Gastrocnemius medialis (tissue), 4 donors: ENCODE results near the gene NTM. TPM values are rescaled to one million over a fixed set of nuclear protein-coding genes. Genes with fewer than 3 reads are reported as not detected.

Source experiments
- ATAC-seq, 2 donors: fragments of 150-250 bp; one replicate each; pipeline ENCODE4 v1.9.1; 2016
- DNase-seq, 2 donors: peaks; one replicate each; pipeline ENCODE4 v3.0.0-alpha.2; 2019
- H3K27ac ChIP-seq, 4 donors: fragments of 200-600 bp; sonication (generic); 1 replicate in 1 of 4; 2 replicates in 3 of 4; pipeline ENCODE4 v1.5.1; 2016 to 2018; ENCODE audit warnings: mild to moderate bottlenecking in 2 of 4, moderate library complexity in 1 of 4
- H3K27me3 ChIP-seq, 3 donors: fragments of 200-600 bp; sonication (generic) in 2 of 3; 1 replicate in 1 of 3; 2 replicates in 2 of 3; pipeline versions ENCODE4 v1.5.1 to v1.6.0; 2016 to 2019; ENCODE audit warnings: mild to moderate bottlenecking in 1 of 3, moderate library complexity in 1 of 3
- H3K36me3 ChIP-seq, 2 donors: fragments of 200-600 bp; sonication (generic) in 1 of 2; one replicate each; pipeline ENCODE4 v1.5.1; 2017 to 2018
- H3K4me1 ChIP-seq, 2 donors: fragments of 200-600 bp; sonication (generic) in 1 of 2; one replicate each; pipeline ENCODE4 v1.5.1; 2016 to 2017; ENCODE audit warnings: mild to moderate bottlenecking in 2 of 2
- H3K4me3 ChIP-seq, 4 donors: fragments of 200-600 bp; sonication (generic) in 3 of 4; 1 replicate in 1 of 4; 2 replicates in 3 of 4; pipeline ENCODE4 v1.5.1; 2016 to 2019; ENCODE audit warnings: mild to moderate bottlenecking in 2 of 4
- H3K9me3 ChIP-seq, 3 donors: fragments of 200-600 bp; sonication (generic) in 2 of 3; 1 replicate in 1 of 3; 2 replicates in 2 of 3; pipeline ENCODE4 v1.5.1; 2016 to 2019
- POLR2A ChIP-seq, 2 donors: fragments of 450-650 bp; IDR thresholded peaks; one replicate each; pipeline ENCODE4 v1.6.1; 2017; ENCODE audit warnings: antibody characterized with exemption in 2 of 2, mild to moderate bottlenecking in 2 of 2, moderate library complexity in 2 of 2
- in situ Hi-C, 4 donors: fragments of 200-750 bp; cut with MboI; loops; one replicate each; pipeline versions ENCODE4 v1.15.0 to v1.8.0; 2017; ENCODE audit warnings: low sequenced_read_pairs in 4 of 4
- intact Hi-C: fragments of 100-400 bp; cut with DNase I; formaldehyde crosslinking; loops from one replicate; pipeline ENCODE4 v1.15.1; 2023; ENCODE audit warnings: low total_unique reads
- total RNA-seq, 4 donors: library from RNA; depleted of rRNA; stranded (reverse); fragments of >200 nt; gene quantifications; one replicate each; pipeline versions ENCODE4 v1.1.0 to v1.2.3, GENCODE V29; 2016
- TF ChIP-seq, protein P1 (sequence below), 5 experiments: fragments of 450-650 bp in 3 of 5; fragments of 200-600 bp in 2 of 5; sonication (generic) in 2 of 5; IDR thresholded peaks in 4 of 5; conservative IDR thresholded peaks in 1 of 5; 1 replicate in 4 of 5; 2 replicates in 1 of 5; pipeline ENCODE4 v1.5.1; 2016 to 2019; ENCODE audit warnings: antibody characterized with exemption in 5 of 5, mild to moderate bottlenecking in 3 of 5, moderate library complexity in 3 of 5

NTM gene
- total RNA-seq, 4 donors from 2014 or later: 0.69 TPM; not detected in 3

DNA sequence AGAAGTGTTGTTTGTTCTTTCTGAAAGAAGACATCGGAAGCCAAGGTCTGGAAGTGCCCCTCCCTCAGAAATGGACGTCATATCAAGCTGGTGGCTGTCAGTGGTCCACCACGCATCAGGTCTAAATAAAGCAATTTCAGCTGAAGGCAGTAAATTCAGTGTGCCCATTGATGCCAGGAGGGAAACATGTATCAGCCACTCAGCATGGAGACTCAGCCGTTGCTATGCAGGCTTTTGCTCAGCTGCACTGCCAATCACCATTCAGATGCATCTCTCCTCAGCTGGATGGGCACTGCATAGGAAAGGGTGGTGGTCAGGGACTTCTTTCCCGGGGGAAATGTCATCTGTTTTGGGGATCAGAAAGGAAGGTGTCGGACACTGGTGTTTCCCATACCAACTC lies 878.2 kb downstream of the NTM start:
- intact Hi-C loops (no loop called here), in situ Hi-C loops (no loop called here)
- no peak overlapping the region for H3K27ac ChIP-seq
- no peaks in the 10 kb centered on the region for H3K4me1 ChIP-seq
- H3K4me3 ChIP-seq: no peak overlapping the region
- no peak for DNase-seq
- no peak for ATAC-seq
- no peaks in the 10 kb centered on the region for H3K36me3 ChIP-seq
- H3K9me3 ChIP-seq: no peaks in the 10 kb centered on the region
- H3K27me3 ChIP-seq: no peaks in the 10 kb centered on the region
- TF ChIP-seq, protein P1, sequence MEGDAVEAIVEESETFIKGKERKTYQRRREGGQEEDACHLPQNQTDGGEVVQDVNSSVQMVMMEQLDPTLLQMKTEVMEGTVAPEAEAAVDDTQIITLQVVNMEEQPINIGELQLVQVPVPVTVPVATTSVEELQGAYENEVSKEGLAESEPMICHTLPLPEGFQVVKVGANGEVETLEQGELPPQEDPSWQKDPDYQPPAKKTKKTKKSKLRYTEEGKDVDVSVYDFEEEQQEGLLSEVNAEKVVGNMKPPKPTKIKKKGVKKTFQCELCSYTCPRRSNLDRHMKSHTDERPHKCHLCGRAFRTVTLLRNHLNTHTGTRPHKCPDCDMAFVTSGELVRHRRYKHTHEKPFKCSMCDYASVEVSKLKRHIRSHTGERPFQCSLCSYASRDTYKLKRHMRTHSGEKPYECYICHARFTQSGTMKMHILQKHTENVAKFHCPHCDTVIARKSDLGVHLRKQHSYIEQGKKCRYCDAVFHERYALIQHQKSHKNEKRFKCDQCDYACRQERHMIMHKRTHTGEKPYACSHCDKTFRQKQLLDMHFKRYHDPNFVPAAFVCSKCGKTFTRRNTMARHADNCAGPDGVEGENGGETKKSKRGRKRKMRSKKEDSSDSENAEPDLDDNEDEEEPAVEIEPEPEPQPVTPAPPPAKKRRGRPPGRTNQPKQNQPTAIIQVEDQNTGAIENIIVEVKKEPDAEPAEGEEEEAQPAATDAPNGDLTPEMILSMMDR (IDR thresholded peaks at IDR 0.05 in 4 of 5, conservative IDR thresholded peaks at IDR 0.05 in 1 of 5): no peak
- TF ChIP-seq POLR2A (IDR thresholded peaks at IDR 0.05): no peak

DNA sequence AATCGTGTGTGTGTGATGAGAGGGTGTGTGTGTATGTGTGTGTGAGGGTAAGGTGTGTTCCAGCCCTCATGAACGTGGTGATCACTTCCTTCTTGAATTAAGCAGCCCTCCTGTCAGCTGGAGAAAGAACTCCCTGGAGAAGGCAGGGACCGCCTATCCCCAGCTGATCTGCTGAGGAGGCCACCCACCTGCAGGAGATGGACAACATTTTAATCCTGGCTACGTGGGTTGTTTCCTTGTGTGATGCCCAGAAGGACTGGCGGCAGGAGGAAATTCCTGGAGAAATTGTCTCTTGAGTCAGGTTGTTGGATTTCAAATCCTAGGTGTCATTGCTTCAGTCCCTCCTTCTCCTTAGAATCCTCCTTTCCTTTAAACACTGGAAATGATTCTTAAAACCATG lies 878.8 kb downstream of the NTM start:
- in situ Hi-C loops (no loop called here), intact Hi-C loops (no loop called here)
- Histone ChIP-seq H3K36me3 (no peaks in the 10 kb centered on the region), H3K27me3 (no peaks in the 10 kb centered on the region), H3K4me3 (no peak overlapping the region), H3K27ac (no peak overlapping the region), H3K9me3 (no peaks in the 10 kb centered on the region), H3K4me1 (no peaks in the 10 kb centered on the region)
- no peak for ATAC-seq
- TF ChIP-seq, protein P1 (IDR thresholded peaks at IDR 0.05 in 4 of 5, conservative IDR thresholded peaks at IDR 0.05 in 1 of 5): no peak
- no peak for TF ChIP-seq POLR2A (IDR thresholded peaks at IDR 0.05)
- DNase-seq: no peak

DNA sequence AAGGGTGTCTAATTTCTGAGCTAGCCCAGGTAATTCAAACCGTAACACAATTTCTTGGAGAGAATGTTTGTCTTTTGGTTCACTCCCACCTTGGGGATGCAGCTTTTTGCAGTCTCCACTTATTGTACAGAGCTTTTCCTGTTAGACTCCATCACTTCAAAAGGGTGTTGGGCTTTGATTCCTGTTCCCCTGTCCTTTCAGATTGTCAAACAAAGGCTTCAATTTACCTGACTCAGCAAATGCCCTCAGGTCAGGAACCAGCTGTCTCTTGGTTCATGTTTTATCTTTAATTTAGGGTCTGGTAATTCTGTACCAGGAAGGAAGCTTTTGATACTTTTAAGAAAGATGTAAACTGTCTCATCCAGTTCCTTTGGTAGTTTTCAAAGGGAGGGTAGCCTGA lies 880.6 kb downstream of the NTM start:
- in situ Hi-C loops: no loop called here
- Histone ChIP-seq H3K9me3 (no peaks in the 10 kb centered on the region), H3K4me1 (no peaks in the 10 kb centered on the region), H3K27me3 (no peaks in the 10 kb centered on the region), H3K27ac (no peak overlapping the region), H3K4me3 (no peak overlapping the region), H3K36me3 (no peaks in the 10 kb centered on the region)
- ATAC-seq (no peak), DNase-seq (no peak)
- TF ChIP-seq, protein P1 (IDR thresholded peaks at IDR 0.05 in 4 of 5, conservative IDR thresholded peaks at IDR 0.05 in 1 of 5): no peak
- TF ChIP-seq POLR2A (IDR thresholded peaks at IDR 0.05): no peak
- intact Hi-C loops: no loop called here

DNA sequence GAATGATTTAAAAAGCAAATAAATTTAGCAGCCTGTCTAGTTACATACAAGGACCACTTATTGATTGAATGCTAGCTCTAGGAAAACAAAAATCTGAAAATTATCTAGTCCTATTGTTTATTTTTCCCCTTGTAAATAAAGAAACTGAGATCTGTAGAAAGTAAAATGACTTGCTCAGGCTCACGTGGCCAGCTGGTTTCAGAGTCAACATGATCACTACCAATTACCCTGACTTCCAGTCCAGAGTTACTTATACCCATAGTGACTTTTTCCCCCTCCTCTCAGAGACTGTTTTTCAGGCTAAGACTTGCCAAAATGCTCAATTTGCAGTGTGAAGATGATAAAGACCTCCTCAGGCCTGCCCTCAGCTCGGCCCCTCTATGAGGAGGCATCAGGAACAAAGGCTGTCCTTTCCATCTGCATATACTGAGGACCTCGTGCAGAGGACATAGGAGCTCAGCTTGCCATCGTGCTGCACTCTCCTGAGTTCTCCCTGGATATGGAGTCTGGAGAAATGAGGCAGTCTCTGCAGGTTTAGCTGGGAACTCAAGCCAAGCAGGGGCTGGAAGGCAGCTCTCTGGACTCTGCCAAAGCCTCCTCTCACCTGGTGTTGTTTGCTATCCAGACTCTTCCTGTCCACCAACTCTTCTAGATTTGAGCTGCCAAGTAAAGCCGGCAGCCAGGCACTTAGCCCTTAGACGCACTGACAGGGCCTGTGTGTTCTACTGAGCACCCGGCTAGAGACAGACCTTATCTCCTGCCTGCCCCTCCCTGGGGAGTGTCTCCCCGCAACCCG lies 883.3 kb downstream of the NTM start:
- no peak overlapping the region for H3K4me3 ChIP-seq
- no peaks in the 10 kb centered on the region for H3K4me1 ChIP-seq
- in situ Hi-C loops (no loop called here), intact Hi-C loops (no loop called here)
- TF ChIP-seq, protein P1 (IDR thresholded peaks at IDR 0.05 in 4 of 5, conservative IDR thresholded peaks at IDR 0.05 in 1 of 5): no peak
- TF ChIP-seq POLR2A (IDR thresholded peaks at IDR 0.05): no peak
- H3K27ac ChIP-seq: no peak overlapping the region
- ATAC-seq (no peak), DNase-seq (no peak)
- no peaks in the 10 kb centered on the region for H3K9me3 ChIP-seq
- no peaks in the 10 kb centered on the region for H3K27me3 ChIP-seq
- H3K36me3 ChIP-seq: no peaks in the 10 kb centered on the region

DNA sequence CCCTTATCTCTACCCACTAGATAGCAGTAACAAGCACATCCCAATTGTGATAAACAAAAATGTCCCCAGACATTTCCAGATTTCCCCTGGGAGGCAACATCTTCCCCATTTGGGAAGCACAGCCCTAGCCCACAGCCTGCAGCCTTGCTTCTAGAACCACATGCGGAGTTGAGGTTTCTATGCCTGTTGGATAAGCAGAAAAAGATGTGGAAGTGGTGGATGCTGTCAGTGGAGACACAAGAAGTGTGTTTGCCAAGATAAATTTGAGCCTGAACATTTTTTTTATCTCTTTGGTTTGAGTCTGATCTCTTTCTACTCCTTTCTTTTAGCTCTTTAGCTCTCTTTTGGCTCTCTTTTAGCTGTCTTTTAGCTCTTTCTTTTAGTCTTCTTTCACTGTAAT lies 884.5 kb downstream of the NTM start:
- no peak for ATAC-seq
- no peak for DNase-seq
- Histone ChIP-seq H3K4me3 (no peak overlapping the region), H3K27ac (no peak overlapping the region), H3K36me3 (no peaks in the 10 kb centered on the region), H3K27me3 (no peaks in the 10 kb centered on the region), H3K4me1 (no peaks in the 10 kb centered on the region), H3K9me3 (no peaks in the 10 kb centered on the region)
- in situ Hi-C loops: no loop called here
- TF ChIP-seq POLR2A (IDR thresholded peaks at IDR 0.05): no peak
- intact Hi-C loops: no loop called here
